GM12878 (cell line): Measurements from ENCODE around the gene ZDHHC11. TPM values are rescaled to one million over a fixed set of nuclear protein-coding genes. Genes with fewer than 3 reads are reported as not detected.

Experiments
- ATAC-seq: fragments of 200-7000 bp; cut with Tn5 transposase; 3 replicates; pipeline ENCODE4 v1.9.1; 2020; ENCODE audit warnings: mild to moderate bottlenecking, moderate library complexity
- BruUV-seq: library from RNA; stranded (reverse); fragments of 400-500 nt; replicated peaks from 2 replicates; lab custom pipeline; 2021; lab: Mats Ljungman, UMichigan
- CTCF ChIA-PET: fragments of 300-600 bp; sonication (Branson Sonifier 250); formaldehyde crosslinking; extraction: SDS; loops from one replicate; lab custom pipeline; 2021; ENCODE audit warnings: inconsistent platforms; lab: Yijun Ruan, JAX
- POLR2A ChIA-PET: fragments of 350-600 bp; formaldehyde crosslinking; extraction: SDS; loops from one replicate; lab custom pipeline; 2021; ENCODE audit warnings: inconsistent platforms; lab: Charles Lee
- RAD21 ChIA-PET: fragments of 300-600 bp; sonication (Branson Sonifier 250); formaldehyde crosslinking; loops from one replicate; lab custom pipeline; 2023; ENCODE audit warnings: antibody characterized with exemption; ENCODE audit not compliant: unreplicated experiment; lab: Charles Lee
- SMC1A ChIA-PET: fragments of 300-600 bp; sonication (Branson Sonifier 250); formaldehyde crosslinking; loops from one replicate; lab custom pipeline; 2023; ENCODE audit not compliant: unreplicated experiment, uncharacterized antibody; lab: Charles Lee
- DNase-seq: peaks from one replicate; pipeline ENCODE4 v3.0.0-alpha.2; 2011; ENCODE audit warnings: low read depth, low spot score
- FAIRE-seq: peaks from 3 replicates; lab custom pipeline; 2011; peaks lifted over from hg19 to GRCh38; lab: Jason Lieb, UNC
- H2AFZ ChIP-seq: 2 replicates; pipeline ENCODE4 v1.6.0; 2011; ENCODE audit warnings: low read depth, low read length, control low read depth; ENCODE audit not compliant: control insufficient read depth
- H3K27ac ChIP-seq: 2 replicates; pipeline ENCODE4 v1.5.1; 2011; ENCODE audit warnings: control low read depth; ENCODE audit not compliant: control insufficient read depth, insufficient read depth
- H3K27me3 ChIP-seq, 2 experiments: replicated peaks in 1 of 2; 2 replicates each; pipeline versions ENCODE4 v1.6.0 to v1.6.1; 2011; ENCODE audit warnings: low read length in 1 of 2; ENCODE audit not compliant: control insufficient read depth in 2 of 2, insufficient read depth in 2 of 2
- H3K36me3 ChIP-seq, 2 experiments: 2 replicates each; pipeline ENCODE4 v1.5.1; 2011; ENCODE audit warnings: low read length in 1 of 2; ENCODE audit not compliant: control insufficient read depth in 2 of 2, insufficient read depth in 2 of 2
- H3K4me1 ChIP-seq: 2 replicates; pipeline ENCODE4 v1.6.1; 2011; ENCODE audit warnings: mild to moderate bottlenecking, low read length, moderate library complexity, mixed read lengths; ENCODE audit not compliant: control insufficient read depth, insufficient read depth
- H3K4me2 ChIP-seq: 2 replicates; pipeline ENCODE4 v1.6.0; 2011; ENCODE audit warnings: control low read depth; ENCODE audit not compliant: control insufficient read depth, insufficient read depth
- H3K4me3 ChIP-seq: fragments of 200-600 bp; sonication (generic); 2 replicates; pipeline ENCODE4 v1.5.1; 2016
- H3K79me2 ChIP-seq: 2 replicates; pipeline ENCODE4 v1.6.0; 2011; ENCODE audit warnings: low read length; ENCODE audit not compliant: control insufficient read depth, insufficient read depth
- H3K9ac ChIP-seq: 2 replicates; pipeline ENCODE4 v1.8.0; 2011; ENCODE audit warnings: low read length, control low read depth, mixed read lengths; ENCODE audit not compliant: control insufficient read depth, insufficient read depth
- H3K9me3 ChIP-seq: replicated peaks from 3 replicates; pipeline ENCODE4 v1.5.1; 2011; ENCODE audit warnings: mild to moderate bottlenecking, low read length; ENCODE audit not compliant: control insufficient read depth, insufficient read depth
- H4K20me1 ChIP-seq: 2 replicates; pipeline ENCODE4 v1.6.0; 2011; ENCODE audit not compliant: control insufficient read depth, insufficient read depth
- ATF2 ChIP-seq: IDR thresholded peaks from 2 replicates; pipeline ENCODE4 v1.6.1; 2012; ENCODE audit warnings: low read length, inconsistent platforms
- E4F1 ChIP-seq: fragments of 450-650 bp; IDR thresholded peaks from 2 replicates; pipeline ENCODE4 v1.6.1; 2018; ENCODE audit warnings: borderline replicate concordance, mild to moderate bottlenecking; ENCODE audit not compliant: partially characterized antibody
- EP300 ChIP-seq, 2 experiments: fragments of 150-350 bp in 1 of 2; IDR thresholded peaks; 2 replicates each; pipeline ENCODE4 v1.6.1; 2011 to 2012; ENCODE audit warnings: low read depth in 2 of 2, low read length in 2 of 2, borderline replicate concordance in 1 of 2, improper control_type of control experiment in 1 of 2, inconsistent platforms in 1 of 2; ENCODE audit not compliant: control insufficient read depth in 1 of 2
- HSF1 ChIP-seq: fragments of 150-350 bp; IDR thresholded peaks from 2 replicates; pipeline ENCODE4 v1.6.1; 2014; ENCODE audit warnings: mild to moderate bottlenecking, low read depth, low read length
- IRF4 ChIP-seq: IDR thresholded peaks from 2 replicates; pipeline ENCODE4 v1.6.1; 2011; ENCODE audit warnings: low read depth, low read length
- KLF5 ChIP-seq: fragments of 450-650 bp; IDR thresholded peaks from 2 replicates; pipeline ENCODE4 v1.6.1; 2014; ENCODE audit warnings: mild to moderate bottlenecking; ENCODE audit not compliant: partially characterized antibody
- LARP7 ChIP-seq: fragments of 450-650 bp; IDR thresholded peaks from 2 replicates; pipeline ENCODE4 v1.6.1; 2017; ENCODE audit warnings: mild to moderate bottlenecking
- MLLT1 ChIP-seq: fragments of 450-650 bp; IDR thresholded peaks from 2 replicates; pipeline ENCODE4 v1.6.1; 2016; ENCODE audit warnings: mild to moderate bottlenecking
- NR2C2 ChIP-seq: IDR thresholded peaks from 2 replicates; pipeline ENCODE4 v1.6.1; 2011; ENCODE audit warnings: borderline replicate concordance, low read depth; ENCODE audit not compliant: control insufficient read depth, insufficient read length
- PAX5 ChIP-seq: IDR thresholded peaks from 2 replicates; pipeline ENCODE4 v1.6.1; 2011; ENCODE audit warnings: low read depth, low read length, borderline replicate concordance
- RAD51 ChIP-seq: fragments of 450-650 bp; IDR thresholded peaks from 2 replicates; pipeline ENCODE4 v1.6.1; 2016; ENCODE audit warnings: moderate library complexity, mild to moderate bottlenecking, inconsistent platforms
- TCF12 ChIP-seq: IDR thresholded peaks from 2 replicates; pipeline ENCODE4 v1.6.1; 2011; ENCODE audit warnings: low read depth, mild to moderate bottlenecking, low read length
- WGBS: methylation state at CpG from one replicate; pipeline ENCODE4 v1.1.6; 2016; ENCODE audit warnings: low lambda C conversion rate; ENCODE audit not compliant: insufficient replicate concordance, insufficient coverage; ENCODE audit errors: missing lambda C conversion rate; 5-methylcytosine and 5-hydroxymethylcytosine counted together
- in situ Hi-C: fragments of 300-500 bp; cut with MboI; formaldehyde crosslinking; loops from 9 replicates; pipeline ENCODE4 v1.14.3; 2018; ENCODE audit warnings: mixed read lengths
- intact Hi-C: fragments of 100-400 bp; cut with micrococcal nuclease; formaldehyde crosslinking; loops from one replicate; pipeline ENCODE4 v1.14.2; 2022; ENCODE audit not compliant: unreplicated experiment
- polyA plus RNA-seq, 11 experiments: library from polyadenylated mRNA; depleted of rRNA in 4 of 11; unstranded in 6 of 11; stranded (reverse) in 5 of 11; fragments of >200 nt; fragmentation: Nextera tagmentation in 4 of 11; fragmentation: Illumina TruSeq in 1 of 11; extraction: Ambion mirVana in 4 of 11; extraction: Trizol in 1 of 11; gene quantifications; 1 replicate in 1 of 11; 2 replicates in 10 of 11; pipeline versions ENCODE4 v1.2.1 to v1.2.3, GENCODE V29; 2011 to 2016; ENCODE audit warnings: inconsistent platforms in 2 of 11, missing spikeins in 2 of 11, low read depth in 1 of 11
- total RNA-seq, 4 experiments: library from RNA; depleted of rRNA in 3 of 4; stranded (reverse); fragments of >200 nt in 3 of 4; fragmentation: Illumina TruSeq in 1 of 4; extraction: Trizol in 1 of 4; gene quantifications; 2 replicates each; pipeline versions ENCODE4 v1.2.1 to v1.2.3, GENCODE V29; 2013 to 2021

Gene ZDHHC11
- total and polyA plus RNA-seq, 10 of the 15 experiments (the other 5 are each of a cell fraction or from before 2014, with no cell fraction given) = 0.04 to 1.4 (median 0.30) TPM

GRCh38 chr5:775961-776861 lies 74.6 kb downstream of the ZDHHC11 start:
- SMC1A ChIA-PET = no interaction called here
- H3K4me3 ChIP-seq = no peak overlapping the region
- ATAC-seq (no peak), DNase-seq (no peak), FAIRE-seq (no peak)
- H4K20me1 ChIP-seq = no peaks in the 10 kb centered on the region
- in situ Hi-C loops (loop anchor here (5.0 kb wide), 1 partner anchor 94 kb away; no protein-coding TSS in a partner anchor), intact Hi-C loops (no loop called here)
- H3K36me3 ChIP-seq = no peaks in the 10 kb centered on the region
- H3K79me2 ChIP-seq = no peaks in the 10 kb centered on the region
- WGBS = 17% methylated on average over 20 of the region's 20 CpGs
- H3K9me3 ChIP-seq = no peaks in the 10 kb centered on the region
- H3K27ac ChIP-seq = no peak overlapping the region
- H3K4me2 ChIP-seq = no peak overlapping the region
- H2AFZ ChIP-seq = no peak overlapping the region
- H3K4me1 ChIP-seq = no peaks in the 10 kb centered on the region
- RAD21 ChIA-PET = no interaction called here
- H3K9ac ChIP-seq = no peak overlapping the region
- POLR2A ChIA-PET = no interaction called here
- no TSS peak for BruUV-seq
- no peaks in the 10 kb centered on the region for H3K27me3 ChIP-seq
- CTCF ChIA-PET = no interaction called here
- TF ChIP-seq HSF1 (no peak), PAX5 (no peak), E4F1 (no peak), ATF2 (no peak), EP300 (IDR thresholded peaks at IDR 0.05; ENCODE audit: borderline replicate concordance in 1 of 2, control insufficient read depth in 1 of 2, low read depth in 2 of 2, low read length in 2 of 2) (no peak), NR2C2 (no peak), TCF12 (no peak), MLLT1 (no peak), IRF4 (no peak), LARP7 (no peak), KLF5 (no peak), RAD51 (no peak)
